Endometrium (tissue), 2 donors: ENCODE results near the gene CALML3.

ENCODE experiments used
- FAIRE-seq: peaks from 2 replicates; lab custom pipeline; 2012; peaks lifted over from hg19 to GRCh38; lab: Jason Lieb, UNC
- donor health status: control.
- donor health status: control.

Gene CALML3

GRCh38 chr10:5543623-5544022 lies 18.9 kb downstream of the CALML3 start:
- FAIRE-seq: no peak

- no peak for FAIRE-seq
These were observed 19.6 kb downstream of the CALML3 start for GRCh38 chr10:5544216-5544805.

- FAIRE-seq: no peak
These were observed 20.2 kb downstream of the CALML3 start for GRCh38 chr10:5545011-5545410.

- FAIRE-seq: no peak
These were observed 20.6 kb downstream of the CALML3 start for GRCh38 chr10:5545426-5545777.

DNA sequence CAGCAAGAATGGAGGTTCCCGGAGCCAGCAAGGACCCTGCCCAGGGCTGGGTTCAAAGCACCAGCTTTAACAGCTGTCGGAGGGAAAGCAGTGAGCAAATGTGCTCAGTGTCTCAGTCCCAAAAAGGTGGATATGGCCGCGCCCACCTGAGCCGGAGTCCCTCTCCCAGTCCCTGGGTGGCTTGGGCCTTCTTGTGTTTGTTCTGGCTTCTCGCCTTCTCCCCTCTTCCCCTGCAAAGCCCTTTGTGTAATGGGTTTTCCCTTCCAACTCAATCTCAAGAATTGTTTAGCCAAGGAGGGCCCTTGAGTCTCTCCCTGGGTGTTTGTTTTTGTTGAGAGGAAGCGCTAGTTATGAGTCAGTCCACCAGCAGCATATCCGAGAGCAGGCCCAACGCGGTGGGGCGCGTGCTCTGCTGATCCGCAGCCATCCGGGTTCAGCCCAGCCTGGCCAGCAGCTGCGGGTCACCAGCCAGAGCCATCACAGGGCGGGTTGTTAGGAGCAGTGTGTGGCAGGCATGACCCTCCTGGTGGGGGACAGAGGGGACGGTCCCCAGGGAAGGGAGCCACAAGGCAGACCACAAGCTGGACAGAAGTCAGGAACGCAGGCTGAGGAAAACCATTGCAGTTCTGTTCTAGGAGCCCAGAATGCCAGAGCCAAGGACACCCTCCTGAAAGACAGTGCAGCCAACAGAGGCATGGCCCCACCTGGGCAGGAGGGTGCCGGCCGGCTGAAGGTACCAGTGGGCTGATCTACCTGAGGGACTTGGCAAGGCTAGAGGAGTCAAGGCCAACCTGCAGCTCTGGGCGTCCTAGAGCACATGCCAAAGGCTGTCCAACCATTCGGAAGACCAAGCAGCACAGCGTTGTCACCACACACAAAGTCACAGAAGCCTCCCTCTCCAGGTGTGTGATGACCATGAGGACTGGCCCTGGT lies 21.3 kb downstream of the CALML3 start:
- no peak for FAIRE-seq

DNA sequence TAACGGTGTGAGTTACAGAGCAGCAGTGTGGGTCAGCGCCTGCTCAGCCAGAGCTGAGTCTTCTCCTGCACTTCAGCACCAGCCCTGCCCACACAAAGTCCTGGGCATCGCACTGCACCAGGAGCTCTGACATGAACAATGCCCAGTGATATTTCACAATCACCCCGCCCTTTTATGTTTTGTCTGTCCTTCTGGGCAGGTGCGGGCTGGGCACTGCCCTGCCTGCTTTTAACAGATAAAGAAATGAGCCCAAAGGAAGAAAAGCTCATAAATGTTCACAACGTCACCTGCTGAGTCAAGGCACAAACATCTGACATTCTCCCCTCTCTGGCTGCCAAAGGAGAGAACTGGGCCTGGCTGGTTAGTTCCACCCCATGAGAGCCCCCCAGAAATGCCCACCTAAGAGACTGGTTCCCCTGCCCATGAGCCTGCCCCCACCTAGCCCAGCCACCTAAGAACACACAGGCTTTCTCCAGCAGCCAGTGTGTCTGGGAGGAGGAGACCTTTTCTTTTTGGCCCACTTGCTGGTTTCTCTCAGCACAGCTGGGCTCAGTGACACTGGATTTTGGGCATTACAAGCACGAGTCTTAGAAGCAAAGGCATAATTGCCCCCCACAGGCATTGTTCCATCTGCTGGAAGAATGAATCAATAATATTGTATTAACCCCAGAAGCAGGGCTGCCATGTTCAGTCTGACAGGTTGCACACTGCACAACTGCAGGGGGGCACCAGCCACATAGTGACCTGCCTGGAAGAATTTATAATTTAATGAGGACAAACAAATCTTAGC lies 22.3 kb downstream of the CALML3 start:
- no peak for FAIRE-seq

DNA sequence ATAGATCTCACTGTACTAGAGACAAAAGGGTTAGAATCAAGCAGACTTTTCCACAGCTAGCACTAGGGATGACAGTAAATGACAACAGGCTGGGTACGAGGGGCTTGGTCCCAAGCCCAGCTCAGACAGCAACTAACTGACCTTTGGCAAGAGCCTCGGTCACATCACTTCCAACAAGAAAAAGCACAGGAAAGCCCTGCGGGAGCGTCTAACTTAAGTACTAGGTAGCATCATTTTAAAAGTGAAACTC lies 22.8 kb downstream of the CALML3 start:
- FAIRE-seq: no peak

GRCh38 chr10:5547931-5548660 lies 23.3 kb downstream of the CALML3 start:
- no peak for FAIRE-seq

DNA sequence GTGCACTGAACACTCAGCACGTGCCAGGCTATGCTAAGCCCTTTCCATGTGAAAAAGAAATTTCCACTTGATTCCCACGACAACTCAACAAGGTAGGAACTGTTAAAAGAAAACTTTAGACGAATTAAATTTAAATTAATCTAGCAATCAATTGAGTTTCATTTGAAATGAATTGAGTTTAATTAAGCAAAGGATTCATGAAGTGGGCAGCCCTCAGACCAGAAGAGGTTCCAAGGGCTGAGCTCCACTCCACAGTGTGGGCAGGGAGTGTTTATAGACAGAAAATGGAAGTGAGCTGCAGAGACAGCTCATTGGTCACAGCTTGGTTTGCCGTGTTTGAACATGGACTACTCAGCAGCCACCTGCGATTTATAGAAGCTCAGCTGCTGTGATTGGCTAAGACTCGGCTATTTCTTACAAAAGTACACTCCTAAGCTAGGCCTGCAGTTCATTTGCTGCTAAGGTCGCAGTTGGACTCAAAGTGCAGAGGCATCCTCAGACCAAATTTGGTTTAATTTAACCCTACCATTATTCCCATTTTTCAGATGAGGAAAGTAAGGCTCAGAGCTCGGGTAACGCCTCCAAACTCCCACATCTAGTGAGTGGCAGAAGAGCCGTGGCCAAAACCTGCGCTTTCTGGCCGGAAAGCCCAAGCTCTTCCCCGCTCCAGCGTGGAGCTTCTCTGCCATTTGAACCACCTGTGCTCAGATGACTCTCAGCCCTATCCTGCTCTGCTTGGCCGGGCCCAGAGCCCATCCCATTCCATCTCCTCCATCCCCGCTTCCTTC lies 24.9 kb downstream of the CALML3 start:
- FAIRE-seq: no peak

- no peak for FAIRE-seq
These were observed 25.4 kb downstream of the CALML3 start for GRCh38 chr10:5550250-5550545.

DNA sequence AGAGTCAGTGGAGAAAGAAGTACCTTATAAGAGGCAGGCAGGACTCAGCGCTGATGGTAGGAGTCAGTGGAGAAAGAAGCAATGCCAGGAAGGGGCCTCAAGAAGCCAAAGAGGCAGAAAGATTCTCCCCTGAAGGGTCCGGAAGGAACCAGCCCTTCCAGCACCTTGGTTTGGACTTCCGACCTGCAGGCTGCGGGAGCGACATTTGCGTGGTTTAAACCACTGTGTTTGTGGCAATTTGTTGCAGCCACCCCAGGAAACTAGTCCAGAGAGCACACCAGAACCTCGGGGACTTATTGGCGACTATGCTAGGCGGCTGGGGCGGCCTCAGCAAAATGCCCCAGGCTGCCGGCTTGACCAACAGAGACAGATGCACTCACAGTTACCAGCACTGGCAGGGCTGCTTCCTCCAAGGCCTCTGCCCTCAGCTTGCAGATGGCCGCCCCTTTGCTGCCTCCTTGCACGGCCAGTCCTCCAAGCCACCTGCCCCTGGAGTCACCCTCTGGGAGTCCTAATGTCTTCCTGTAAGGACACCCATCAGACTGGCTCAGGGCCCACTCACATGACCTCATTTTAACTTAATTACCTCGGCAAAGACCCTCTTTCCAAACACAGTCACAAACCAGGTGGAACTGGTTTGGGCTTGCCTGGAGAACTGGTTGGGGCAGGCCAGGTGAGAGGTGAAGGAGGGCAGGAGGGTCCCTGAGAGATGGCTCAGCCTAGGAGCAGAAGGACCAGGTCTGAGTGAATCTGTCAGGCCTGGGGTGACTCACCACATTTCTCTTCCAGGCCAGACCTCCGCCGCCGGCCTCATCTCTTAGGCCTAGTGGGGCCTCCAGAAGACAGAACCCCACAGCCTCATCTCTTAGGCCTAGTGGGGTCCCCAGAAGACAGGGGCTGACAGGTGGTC lies 26.1 kb downstream of the CALML3 start:
- no peak for FAIRE-seq

GRCh38 chr10:5551531-5552375 lies 27.0 kb downstream of the CALML3 start:
- no peak for FAIRE-seq

GRCh38 chr10:5552376-5553321 lies 27.9 kb downstream of the CALML3 start:
- FAIRE-seq: no peak

- no peak for FAIRE-seq
These were observed 28.8 kb downstream of the CALML3 start for GRCh38 chr10:5553400-5554170.

DNA sequence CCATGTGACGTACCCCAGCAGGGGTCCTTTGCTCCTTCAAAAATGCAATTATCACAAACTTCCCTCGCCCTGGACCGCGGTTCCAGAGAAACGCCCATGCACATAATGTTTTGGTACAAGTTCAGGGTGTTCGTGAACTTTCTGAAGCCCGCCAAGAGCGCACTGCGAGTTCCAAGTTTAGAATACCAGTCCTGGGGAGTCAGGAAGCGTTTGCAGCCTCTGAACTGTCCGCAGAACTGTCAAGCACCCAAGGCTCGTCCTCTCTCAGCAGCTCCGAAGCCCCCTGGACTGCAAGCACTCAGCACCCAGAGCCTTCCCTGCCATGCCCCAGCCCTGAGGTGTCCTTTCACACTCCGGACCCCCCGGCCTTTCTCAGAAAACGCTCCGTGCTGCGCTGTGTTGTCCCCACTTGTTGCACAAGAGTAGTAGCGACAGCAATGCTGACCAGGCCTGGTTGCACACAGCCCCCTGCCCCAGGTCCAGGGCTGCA lies 30.3 kb downstream of the CALML3 start:
- FAIRE-seq: no peak

GRCh38 chr10:5555881-5556280 lies 31.1 kb downstream of the CALML3 start:
- FAIRE-seq: no peak

GRCh38 chr10:5556576-5556975 lies 31.8 kb downstream of the CALML3 start:
- no peak for FAIRE-seq
